Measurements from ENCODE around the gene ATG2B. TPM values are rescaled to one million over a fixed set of nuclear protein-coding genes. Genes with fewer than 3 reads are reported as not detected.

Gene ATG2B
- total and polyA plus RNA-seq, 9 of the 15 experiments (the other 6 are each of a cell fraction or from before 2014, with no cell fraction given), result 0.83 to 12.9 (median 8.7) TPM

- TF ChIP-seq CTCF (IDR thresholded peaks at IDR 0.05 in 2 of 3, conservative IDR thresholded peaks at IDR 0.05 in 1 of 3; ENCODE audit: insufficient read depth in 2 of 3, low read depth in 1 of 3, low read length in 3 of 3), result no peak
- TF ChIP-seq ZFP30 (CRISPR knock-in tag; IDR thresholded peaks at IDR 0.05; ENCODE audit: borderline replicate concordance), result no peak
- TF ChIP-seq ZNF584 (CRISPR knock-in tag; IDR thresholded peaks at IDR 0.05; ENCODE audit: low read depth), result no peak
- TF ChIP-seq ESRRA (IDR thresholded peaks at IDR 0.05; ENCODE audit: borderline replicate concordance, low read depth), result no peak
- TF ChIP-seq CBX2 (IDR thresholded peaks at IDR 0.05; ENCODE audit: insufficient read depth, low read length, poor library complexity, severe bottlenecking), result no peak
- TF ChIP-seq ZNF436 (CRISPR knock-in tag; IDR thresholded peaks at IDR 0.05), result no peak
- TF ChIP-seq RAD21 (CRISPR knock-in tag; conservative IDR thresholded peaks at IDR 0.05 in 1 of 2, IDR thresholded peaks at IDR 0.05 in 1 of 2), result no peak
- TF ChIP-seq ZNF764 (CRISPR knock-in tag; IDR thresholded peaks at IDR 0.05; ENCODE audit: low read depth), result no peak
- TF ChIP-seq PML (IDR thresholded peaks at IDR 0.05; ENCODE audit: low read length), result no peak
These were observed 106.7 kb downstream of the ATG2B start (continued) for GRCh38 chr14:96256407-96256806.
